H9 (cell line): ENCODE results near the gene CCDC38. TPM values are rescaled to one million over a fixed set of nuclear protein-coding genes. Genes with fewer than 3 reads are reported as not detected.

Experiments
- DNase-seq: peaks from one replicate; pipeline ENCODE4 v3.0.0-alpha.2; 2017
- H2AFZ ChIP-seq: one replicate; pipeline ENCODE4 v1.6.1; 2013; ENCODE audit warnings: mild to moderate bottlenecking, low read length, control low read depth, moderate library complexity
- H2AK5ac ChIP-seq: 2 replicates; pipeline ENCODE4 v1.6.1; 2013; ENCODE audit warnings: low read length, control low read depth, mixed read lengths; ENCODE audit not compliant: insufficient read length
- H2BK120ac ChIP-seq: one replicate; pipeline ENCODE4 v1.6.1; 2013; ENCODE audit warnings: low read depth, mild to moderate bottlenecking, low read length, control low read depth, inconsistent platforms; ENCODE audit not compliant: poor library complexity, severe bottlenecking
- H2BK12ac ChIP-seq: 2 replicates; pipeline ENCODE4 v1.6.1; 2013; ENCODE audit warnings: low read length, control low read depth, mixed read lengths, low read depth; ENCODE audit not compliant: insufficient read length
- H2BK15ac ChIP-seq: 2 replicates; pipeline ENCODE4 v1.6.1; 2013; ENCODE audit warnings: low read depth, low read length, control low read depth
- H2BK20ac ChIP-seq: one replicate; pipeline ENCODE4 v1.6.1; 2013; ENCODE audit warnings: low read depth, mild to moderate bottlenecking, low read length, control low read depth, inconsistent platforms; ENCODE audit not compliant: poor library complexity, severe bottlenecking
- H2BK5ac ChIP-seq: 2 replicates; pipeline ENCODE4 v1.6.1; 2013; ENCODE audit warnings: low read length, control low read depth, mixed read lengths; ENCODE audit not compliant: insufficient read length
- H3K14ac ChIP-seq: 2 replicates; pipeline ENCODE4 v1.6.1; 2013; ENCODE audit warnings: low read length, control low read depth; ENCODE audit not compliant: insufficient read depth
- H3K18ac ChIP-seq: 2 replicates; pipeline ENCODE4 v1.6.1; 2013; ENCODE audit warnings: low read depth, mild to moderate bottlenecking, mixed read lengths, low read length, control low read depth; ENCODE audit not compliant: insufficient read length
- H3K23ac ChIP-seq: 2 replicates; pipeline ENCODE4 v1.6.1; 2013; ENCODE audit warnings: low read length, control low read depth, mixed read lengths, low read depth; ENCODE audit not compliant: insufficient read length
- H3K23me2 ChIP-seq: 2 replicates; pipeline ENCODE4 v1.6.1; 2013; ENCODE audit warnings: low read depth, mild to moderate bottlenecking, mixed read lengths, low read length, control low read depth; ENCODE audit not compliant: insufficient read length, poor library complexity, severe bottlenecking
- H3K27ac ChIP-seq: 2 replicates; pipeline ENCODE4 v1.5.1; 2013; ENCODE audit warnings: low read length, control low read depth, mixed read lengths, low read depth; ENCODE audit not compliant: insufficient read length
- H3K27me3 ChIP-seq: 2 replicates; pipeline ENCODE4 v1.6.1; 2013; ENCODE audit warnings: low read length, control low read depth, inconsistent platforms; ENCODE audit not compliant: insufficient read depth
- H3K4ac ChIP-seq: 2 replicates; pipeline ENCODE4 v1.6.1; 2013; ENCODE audit warnings: low read depth, mild to moderate bottlenecking, control low read depth, inconsistent platforms, low read length, moderate library complexity
- H3K4me1 ChIP-seq: 2 replicates; pipeline ENCODE4 v1.6.1; 2013; ENCODE audit warnings: low read length, control low read depth, inconsistent platforms; ENCODE audit not compliant: insufficient read depth
- H3K4me2 ChIP-seq: 2 replicates; pipeline ENCODE4 v1.6.1; 2013; ENCODE audit warnings: low read length, control low read depth, mixed read lengths; ENCODE audit not compliant: insufficient read length, insufficient read depth
- H3K56ac ChIP-seq: 2 replicates; pipeline ENCODE4 v1.6.1; 2013; ENCODE audit warnings: low read depth, mild to moderate bottlenecking, mixed read lengths, low read length, control low read depth; ENCODE audit not compliant: insufficient read length
- H3K79me1 ChIP-seq: 2 replicates; pipeline ENCODE4 v1.6.1; 2013; ENCODE audit warnings: low read depth, mild to moderate bottlenecking, moderate library complexity, low read length, control low read depth, inconsistent platforms; ENCODE audit not compliant: insufficient read depth, poor library complexity, severe bottlenecking
- H3K79me2 ChIP-seq: 2 replicates; pipeline ENCODE4 v1.6.1; 2013; ENCODE audit warnings: low read length, control low read depth, inconsistent platforms; ENCODE audit not compliant: insufficient read depth
- H3K9ac ChIP-seq: 2 replicates; pipeline ENCODE4 v1.6.1; 2013; ENCODE audit warnings: low read length, control low read depth, mixed read lengths; ENCODE audit not compliant: insufficient read length; ENCODE audit errors: extremely low read depth
- H3K9me3 ChIP-seq: one replicate; pipeline ENCODE4 v1.6.1; 2013; ENCODE audit warnings: low read depth, low read length, inconsistent platforms; ENCODE audit not compliant: control insufficient read depth
- H3T11ph ChIP-seq: one replicate; pipeline ENCODE4 v1.6.1; 2013; ENCODE audit warnings: mild to moderate bottlenecking, low read length, control low read depth, inconsistent platforms
- H4K20me1 ChIP-seq: one replicate; pipeline ENCODE4 v1.6.1; 2013; ENCODE audit not compliant: control insufficient read depth, insufficient read length, insufficient read depth
- H4K5ac ChIP-seq: 2 replicates; pipeline ENCODE4 v1.6.1; 2013; ENCODE audit warnings: low read depth, mild to moderate bottlenecking, mixed read lengths, low read length, control low read depth; ENCODE audit not compliant: insufficient read length
- H4K8ac ChIP-seq: replicated peaks from 2 replicates; pipeline ENCODE4 v1.6.1; 2013; ENCODE audit warnings: low read length, control low read depth, mixed read lengths, low read depth; ENCODE audit not compliant: insufficient read length
- H4K91ac ChIP-seq: 2 replicates; pipeline ENCODE4 v1.6.1; 2013; ENCODE audit warnings: low read depth, mild to moderate bottlenecking, moderate library complexity, mixed read lengths, low read length, control low read depth; ENCODE audit not compliant: insufficient read length
- H3K27ac Mint-ChIP-seq, 3 experiments: 2 replicates in 2 of 3; 3 replicates in 1 of 3; pipeline ENCODE4 v1.8.0; 2020 to 2021; ENCODE audit warnings: mixed read lengths in 3 of 3, mild to moderate bottlenecking in 1 of 3, moderate library complexity in 1 of 3
- H3K27me3 Mint-ChIP-seq: 2 replicates; pipeline ENCODE4 v1.8.0; 2021; ENCODE audit warnings: low read depth, mild to moderate bottlenecking, moderate library complexity, mixed read lengths
- H3K36me3 Mint-ChIP-seq, 3 experiments: 2 replicates in 2 of 3; 3 replicates in 1 of 3; pipeline ENCODE4 v1.8.0; 2020 to 2021; ENCODE audit warnings: low read depth in 3 of 3, mixed read lengths in 3 of 3; ENCODE audit not compliant: insufficient read depth in 1 of 3
- H3K4me1 Mint-ChIP-seq, 2 experiments: 2 replicates each; pipeline ENCODE4 v1.8.0; 2020; ENCODE audit warnings: mixed read lengths in 2 of 2
- H3K4me3 Mint-ChIP-seq, 2 experiments: 2 replicates in 1 of 2; 3 replicates in 1 of 2; pipeline ENCODE4 v1.8.0; 2020 to 2021; ENCODE audit warnings: mild to moderate bottlenecking in 2 of 2, mixed read lengths in 2 of 2, moderate library complexity in 1 of 2
- H3K9me3 Mint-ChIP-seq, 2 experiments: 2 replicates in 1 of 2; 3 replicates in 1 of 2; pipeline ENCODE4 v1.8.0; 2020; ENCODE audit warnings: mild to moderate bottlenecking in 2 of 2, mixed read lengths in 2 of 2, moderate library complexity in 1 of 2
- WGBS: extraction: QIAGEN DNeasy Blood & Tissue Kit; methylation state at CpG from one replicate; pipeline ENCODE4 v1.1.7; 2013; ENCODE audit warnings: missing lambda C conversion rate, low lambda C conversion rate, mixed read lengths; ENCODE audit not compliant: insufficient read length; ENCODE audit errors: extremely low coverage; 5-methylcytosine and 5-hydroxymethylcytosine counted together
- total RNA-seq: library from RNA; stranded (reverse); gene quantifications from 2 replicates; pipeline ENCODE4 v1.2.1, GENCODE V29; 2021
- TF ChIP-seq, protein P1 (sequence below): fragments of 200-600 bp; sonication (generic); conservative IDR thresholded peaks from 3 replicates; pipeline ENCODE4 v1.8.0; 2021; ENCODE audit warnings: antibody characterized with exemption, mild to moderate bottlenecking

CCDC38 gene
- total RNA-seq, 1 experiment from 2014 or later: not detected

DNA sequence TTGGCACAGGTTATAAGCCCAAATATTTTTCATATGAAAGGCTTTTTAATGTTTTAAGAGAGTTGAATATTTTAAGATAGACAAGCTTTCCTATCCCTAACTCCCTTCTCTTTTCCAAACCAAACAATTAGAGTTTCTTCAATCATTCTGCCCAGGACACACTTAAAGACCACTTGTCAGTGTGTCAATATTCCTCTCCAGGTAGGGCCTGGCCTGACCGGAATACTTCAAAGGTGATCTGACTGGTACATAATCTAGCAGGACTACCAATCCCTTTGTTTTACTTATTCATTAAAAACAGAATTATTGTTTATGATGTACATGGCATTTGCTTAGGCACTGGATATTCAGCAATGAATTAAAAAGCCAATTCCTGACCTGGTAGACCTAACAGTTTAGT, 107.8 kb downstream of the CCDC38 start:
- H3K79me1 ChIP-seq: no peaks in the 10 kb centered on the region
- H3K79me2 ChIP-seq: no peaks in the 10 kb centered on the region
- no peak overlapping the region for H3K56ac ChIP-seq
- H3K23me2 ChIP-seq: no peaks in the 10 kb centered on the region
- no peak overlapping the region for H3K14ac ChIP-seq
- Mint-ChIP-seq H3K9me3 (no peaks in the 10 kb centered on the region), H3K36me3 (no peaks in the 10 kb centered on the region), H3K27me3 (peaks cover 3% of the 10 kb centered on the region), H3K27ac (no peak overlapping the region), H3K4me1 (peaks cover 8 to 10% of the 10 kb centered on the region in 2 experiments), H3K4me3 (no peak overlapping the region)
- H2AK5ac ChIP-seq: no peak overlapping the region
- no peaks in the 10 kb centered on the region for H3K9me3 ChIP-seq
- no peak overlapping the region for H2BK12ac ChIP-seq
- H3K18ac ChIP-seq: no peak overlapping the region
- H4K5ac ChIP-seq: no peak overlapping the region
- H2BK15ac ChIP-seq: no peak overlapping the region
- no peak overlapping the region for H2BK20ac ChIP-seq
- no peak overlapping the region for H4K91ac ChIP-seq
- H4K8ac ChIP-seq: no peak overlapping the region
- no peak overlapping the region for H2BK5ac ChIP-seq
- no peak overlapping the region for H3K9ac ChIP-seq
- TF ChIP-seq, protein P1, sequence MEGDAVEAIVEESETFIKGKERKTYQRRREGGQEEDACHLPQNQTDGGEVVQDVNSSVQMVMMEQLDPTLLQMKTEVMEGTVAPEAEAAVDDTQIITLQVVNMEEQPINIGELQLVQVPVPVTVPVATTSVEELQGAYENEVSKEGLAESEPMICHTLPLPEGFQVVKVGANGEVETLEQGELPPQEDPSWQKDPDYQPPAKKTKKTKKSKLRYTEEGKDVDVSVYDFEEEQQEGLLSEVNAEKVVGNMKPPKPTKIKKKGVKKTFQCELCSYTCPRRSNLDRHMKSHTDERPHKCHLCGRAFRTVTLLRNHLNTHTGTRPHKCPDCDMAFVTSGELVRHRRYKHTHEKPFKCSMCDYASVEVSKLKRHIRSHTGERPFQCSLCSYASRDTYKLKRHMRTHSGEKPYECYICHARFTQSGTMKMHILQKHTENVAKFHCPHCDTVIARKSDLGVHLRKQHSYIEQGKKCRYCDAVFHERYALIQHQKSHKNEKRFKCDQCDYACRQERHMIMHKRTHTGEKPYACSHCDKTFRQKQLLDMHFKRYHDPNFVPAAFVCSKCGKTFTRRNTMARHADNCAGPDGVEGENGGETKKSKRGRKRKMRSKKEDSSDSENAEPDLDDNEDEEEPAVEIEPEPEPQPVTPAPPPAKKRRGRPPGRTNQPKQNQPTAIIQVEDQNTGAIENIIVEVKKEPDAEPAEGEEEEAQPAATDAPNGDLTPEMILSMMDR: no peak
- no peak for DNase-seq
- no peak overlapping the region for H2BK120ac ChIP-seq
- H4K20me1 ChIP-seq: no peaks in the 10 kb centered on the region
- peaks cover 3% of the 10 kb centered on the region; the same call in 1 of the 2 replicates for H3K4me1 ChIP-seq
- no peak overlapping the region for H3K4ac ChIP-seq
- no peak overlapping the region for H2AFZ ChIP-seq
- no peaks in the 10 kb centered on the region for H3K27me3 ChIP-seq
- no CpG with 5 or more reads among the region's 1 CpG for WGBS
- no peak overlapping the region for H3K4me2 ChIP-seq
- no peak overlapping the region for H3T11ph ChIP-seq
- no peak overlapping the region for H3K23ac ChIP-seq
- no peak overlapping the region for H3K27ac ChIP-seq
